B cell (primary cell): ENCODE measurements around the gene PLAC1.

Source experiments
- EZH2 ChIP-seq: IDR thresholded peaks from 2 replicates; pipeline ENCODE4 v1.6.1; 2012; ENCODE audit warnings: borderline replicate concordance, low read depth, mild to moderate bottlenecking, moderate library complexity, low read length; ENCODE audit not compliant: insufficient read depth, poor library complexity, severe bottlenecking
- TF ChIP-seq, protein P1 (sequence below): fragments of 200-600 bp; IDR thresholded peaks from one replicate; pipeline ENCODE4 v1.8.0; 2022; ENCODE audit warnings: antibody characterized with exemption, mild to moderate bottlenecking

DNA sequence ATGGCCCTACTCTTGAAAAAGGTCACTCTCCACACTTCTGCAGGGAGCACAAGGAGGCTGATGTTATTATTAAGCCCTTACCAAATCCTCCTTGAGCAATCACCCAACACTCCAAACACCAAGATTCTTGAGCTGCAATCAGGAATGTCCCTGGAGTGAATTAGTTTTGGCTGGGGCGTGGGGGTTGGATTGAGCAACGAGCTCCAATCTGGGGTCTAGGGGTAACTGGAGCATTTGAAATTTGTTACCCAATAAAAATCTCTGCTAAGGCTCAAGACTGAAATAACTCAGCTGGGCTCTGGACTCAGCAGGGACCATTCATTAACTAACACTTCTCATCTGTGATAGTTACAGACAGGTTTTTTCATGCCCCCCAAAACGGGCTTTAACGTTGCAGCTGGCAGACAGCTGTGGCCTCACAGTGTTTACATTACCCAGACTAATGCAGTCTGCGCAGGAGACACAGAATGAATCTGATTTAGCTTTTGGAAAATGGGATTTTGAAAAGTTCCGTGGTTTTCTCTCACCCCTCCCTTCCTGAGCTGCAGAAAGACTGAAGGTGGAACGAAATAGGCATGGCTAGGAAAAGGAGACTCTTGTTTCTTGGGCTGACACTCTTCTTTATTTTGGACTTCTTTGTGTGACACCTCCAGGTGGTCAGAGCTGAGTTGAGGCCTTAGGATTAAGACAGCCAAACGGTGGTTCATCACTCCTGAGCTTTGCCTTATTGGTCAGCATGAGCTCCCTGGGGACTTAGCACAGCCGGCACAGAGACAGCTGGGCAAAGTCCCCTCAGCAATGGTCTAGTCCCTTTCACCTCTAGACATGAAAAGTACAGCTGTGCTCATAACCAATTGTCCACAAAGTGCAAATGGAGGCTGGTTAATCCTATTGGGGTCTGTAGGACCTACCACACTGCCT, 26.6 kb downstream of the PLAC1 start:
- TF ChIP-seq, protein P1, sequence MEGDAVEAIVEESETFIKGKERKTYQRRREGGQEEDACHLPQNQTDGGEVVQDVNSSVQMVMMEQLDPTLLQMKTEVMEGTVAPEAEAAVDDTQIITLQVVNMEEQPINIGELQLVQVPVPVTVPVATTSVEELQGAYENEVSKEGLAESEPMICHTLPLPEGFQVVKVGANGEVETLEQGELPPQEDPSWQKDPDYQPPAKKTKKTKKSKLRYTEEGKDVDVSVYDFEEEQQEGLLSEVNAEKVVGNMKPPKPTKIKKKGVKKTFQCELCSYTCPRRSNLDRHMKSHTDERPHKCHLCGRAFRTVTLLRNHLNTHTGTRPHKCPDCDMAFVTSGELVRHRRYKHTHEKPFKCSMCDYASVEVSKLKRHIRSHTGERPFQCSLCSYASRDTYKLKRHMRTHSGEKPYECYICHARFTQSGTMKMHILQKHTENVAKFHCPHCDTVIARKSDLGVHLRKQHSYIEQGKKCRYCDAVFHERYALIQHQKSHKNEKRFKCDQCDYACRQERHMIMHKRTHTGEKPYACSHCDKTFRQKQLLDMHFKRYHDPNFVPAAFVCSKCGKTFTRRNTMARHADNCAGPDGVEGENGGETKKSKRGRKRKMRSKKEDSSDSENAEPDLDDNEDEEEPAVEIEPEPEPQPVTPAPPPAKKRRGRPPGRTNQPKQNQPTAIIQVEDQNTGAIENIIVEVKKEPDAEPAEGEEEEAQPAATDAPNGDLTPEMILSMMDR = no peak
- no peak for TF ChIP-seq EZH2
